ENCODE results near the gene ARL14EP.

- TF ChIP-seq KDM1A (IDR thresholded peaks at IDR 0.05; ENCODE audit: low read depth) (no peak), RFX5 (IDR thresholded peaks at IDR 0.05) (no peak), ZSCAN20 (CRISPR knock-in tag; IDR thresholded peaks at IDR 0.05) (no peak), POLR2A (IDR thresholded peaks at IDR 0.05; ENCODE audit: low read length) (no peak), CHD2 (IDR thresholded peaks at IDR 0.05; ENCODE audit: low read length, partially characterized antibody) (no peak), BHLHE40 (IDR thresholded peaks at IDR 0.05; ENCODE audit: low read depth, low read length) (no peak), MYC (IDR thresholded peaks at IDR 0.05; ENCODE audit: borderline replicate concordance, low read length) (no peak), MAFK (IDR thresholded peaks at IDR 0.05; ENCODE audit: partially characterized antibody) (no peak), FOSL2 (IDR thresholded peaks at IDR 0.05) (no peak), FOSL2 (CRISPR knock-in tag; IDR thresholded peaks at IDR 0.05) (no peak)
- TF ChIP-seq, protein P1, sequence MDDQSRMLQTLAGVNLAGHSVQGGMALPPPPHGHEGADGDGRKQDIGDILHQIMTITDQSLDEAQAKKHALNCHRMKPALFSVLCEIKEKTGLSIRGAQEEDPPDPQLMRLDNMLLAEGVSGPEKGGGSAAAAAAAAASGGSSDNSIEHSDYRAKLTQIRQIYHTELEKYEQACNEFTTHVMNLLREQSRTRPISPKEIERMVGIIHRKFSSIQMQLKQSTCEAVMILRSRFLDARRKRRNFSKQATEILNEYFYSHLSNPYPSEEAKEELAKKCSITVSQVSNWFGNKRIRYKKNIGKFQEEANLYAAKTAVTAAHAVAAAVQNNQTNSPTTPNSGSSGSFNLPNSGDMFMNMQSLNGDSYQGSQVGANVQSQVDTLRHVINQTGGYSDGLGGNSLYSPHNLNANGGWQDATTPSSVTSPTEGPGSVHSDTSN (IDR thresholded peaks at IDR 0.05): no peak
These were observed 27.6 kb upstream of the ARL14EP start for GRCh38 chr11:30295178-30295885.
